Neural progenitor cell (in vitro differentiated cells): ENCODE results near the gene EIF2D. TPM values are rescaled to one million over a fixed set of nuclear protein-coding genes. Genes with fewer than 3 reads are reported as not detected.

Experiments
- DNase-seq: peaks from one replicate; pipeline ENCODE4 v3.0.0-alpha.2; 2016; ENCODE audit warnings: low spot score
- H2AFZ ChIP-seq: fragments of 200-600 bp; sonication (generic); replicated peaks from 2 replicates; pipeline ENCODE4 v1.6.1; 2016; ENCODE audit warnings: antibody characterized with exemption
- H3F3A ChIP-seq: fragments of 200-600 bp; sonication (generic); 2 replicates; pipeline ENCODE4 v1.6.1; 2016; ENCODE audit warnings: antibody characterized with exemption, low read depth
- H3K27ac ChIP-seq: fragments of 200-600 bp; sonication (generic); 2 replicates; pipeline ENCODE4 v1.5.1; 2016; ENCODE audit warnings: mild to moderate bottlenecking
- H3K27me3 ChIP-seq: fragments of 200-600 bp; sonication (generic); 2 replicates; pipeline ENCODE4 v1.6.1; 2016; ENCODE audit warnings: mild to moderate bottlenecking, moderate library complexity
- H3K36me3 ChIP-seq: fragments of 200-600 bp; sonication (generic); 2 replicates; pipeline ENCODE4 v1.5.1; 2016
- H3K4me1 ChIP-seq: fragments of 200-600 bp; sonication (generic); 2 replicates; pipeline ENCODE4 v1.6.1; 2016; ENCODE audit warnings: mixed run types
- H3K4me2 ChIP-seq: fragments of 200-600 bp; sonication (generic); 2 replicates; pipeline ENCODE4 v1.6.1; 2016
- H3K4me3 ChIP-seq: fragments of 200-600 bp; sonication (generic); 2 replicates; pipeline ENCODE4 v1.5.1; 2016
- H3K79me2 ChIP-seq: fragments of 200-600 bp; sonication (generic); 2 replicates; pipeline ENCODE4 v1.6.1; 2016; ENCODE audit warnings: low read depth
- H3K9ac ChIP-seq: fragments of 200-600 bp; sonication (generic); 2 replicates; pipeline ENCODE4 v1.6.1; 2016
- H3K9me3 ChIP-seq: fragments of 200-600 bp; sonication (generic); 2 replicates; pipeline ENCODE4 v1.5.1; 2016; ENCODE audit warnings: low read depth
- H4K20me1 ChIP-seq: fragments of 200-600 bp; sonication (generic); 2 replicates; pipeline ENCODE4 v1.6.1; 2016; ENCODE audit warnings: low read depth
- H3K27ac Mint-ChIP-seq: 3 replicates; pipeline ENCODE4 v1.8.0; 2021; ENCODE audit warnings: mixed read lengths
- H3K27me3 Mint-ChIP-seq: 2 replicates; pipeline ENCODE4 v1.8.0; 2022; ENCODE audit warnings: low read depth, mild to moderate bottlenecking, inconsistent platforms, moderate library complexity, mixed read lengths; ENCODE audit not compliant: insufficient read depth
- H3K36me3 Mint-ChIP-seq: 3 replicates; pipeline ENCODE4 v1.8.0; 2021; ENCODE audit warnings: mixed read lengths
- H3K4me1 Mint-ChIP-seq: 3 replicates; pipeline ENCODE4 v1.8.0; 2021; ENCODE audit warnings: mixed read lengths
- H3K4me3 Mint-ChIP-seq: 3 replicates; pipeline ENCODE4 v1.8.0; 2021; ENCODE audit warnings: mild to moderate bottlenecking, moderate library complexity, mixed read lengths
- H3K9me3 Mint-ChIP-seq: 3 replicates; pipeline ENCODE4 v1.8.0; 2020; ENCODE audit warnings: mixed read lengths
- CTCF ChIP-seq: fragments of 200-600 bp; sonication (generic); IDR thresholded peaks from 2 replicates; pipeline ENCODE4 v1.5.1; 2017; ENCODE audit warnings: antibody characterized with exemption, mild to moderate bottlenecking
- EZH2 ChIP-seq: fragments of 200-600 bp; sonication (generic); IDR thresholded peaks from 2 replicates; pipeline ENCODE4 v1.6.1; 2017; ENCODE audit warnings: antibody characterized with exemption, mild to moderate bottlenecking, moderate library complexity
- EZH2phosphoT487 ChIP-seq: fragments of 200-600 bp; sonication (generic); IDR thresholded peaks from 2 replicates; pipeline ENCODE4 v1.6.1; 2017; ENCODE audit warnings: antibody characterized with exemption
- total RNA-seq: library from RNA; depleted of rRNA; stranded (reverse); fragments of >200 nt; gene quantifications from 2 replicates; pipeline ENCODE4 v1.2.3, GENCODE V29; 2015; ENCODE audit warnings: low replicate concordance

EIF2D gene
- total RNA-seq, 1 donor from 2014 or later, result 47.5 TPM

- no peak overlapping the region for H3K9ac ChIP-seq
- H3K27me3 Mint-ChIP-seq, result peaks cover 17% of the 10 kb centered on the region
- no peak overlapping the region for H3K4me3 ChIP-seq
- no peak overlapping the region for H3K27ac Mint-ChIP-seq
- H3K27me3 ChIP-seq, result peaks cover 44% of the 10 kb centered on the region
- no peaks in the 10 kb centered on the region for H3K36me3 Mint-ChIP-seq
- H3F3A ChIP-seq, result peaks cover 23% of the 10 kb centered on the region
- H3K36me3 ChIP-seq, result no peaks in the 10 kb centered on the region
- H2AFZ ChIP-seq, result no peak overlapping the region
- H3K9me3 Mint-ChIP-seq, result no peaks in the 10 kb centered on the region
- no peaks in the 10 kb centered on the region for H3K79me2 ChIP-seq
- peaks cover 38% of the 10 kb centered on the region for H3K4me1 Mint-ChIP-seq
- H3K4me1 ChIP-seq, result peaks cover 38% of the 10 kb centered on the region
- H4K20me1 ChIP-seq, result no peaks in the 10 kb centered on the region
- peak; percentile 44 for DNase-seq
- TF ChIP-seq EZH2phosphoT487, result no peak
- no peak for TF ChIP-seq CTCF
- H3K27ac ChIP-seq, result no peak overlapping the region
- no peak overlapping the region for H3K4me2 ChIP-seq
- H3K4me3 Mint-ChIP-seq, result peak overlapping the region; percentile 54
- no peaks in the 10 kb centered on the region for H3K9me3 ChIP-seq
Observed at GRCh38 chr1:206555473-206555935, 56.8 kb downstream of the EIF2D start.

- H3K36me3 Mint-ChIP-seq, result no peaks in the 10 kb centered on the region
- H3K4me3 Mint-ChIP-seq, result peak overlapping the region; percentile 54
- no peaks in the 10 kb centered on the region for H3K9me3 Mint-ChIP-seq
- Histone ChIP-seq H3K79me2 (no peaks in the 10 kb centered on the region), H4K20me1 (no peaks in the 10 kb centered on the region), H3K4me3 (no peak overlapping the region), H3K27ac (no peak overlapping the region), H3F3A (peaks cover 19% of the 10 kb centered on the region), H3K27me3 (peaks cover 44% of the 10 kb centered on the region), H3K4me2 (no peak overlapping the region), H3K4me1 (peaks cover 33% of the 10 kb centered on the region), H3K9me3 (no peaks in the 10 kb centered on the region), H2AFZ (no peak overlapping the region), H3K9ac (no peak overlapping the region), H3K36me3 (no peaks in the 10 kb centered on the region)
- peaks cover 16% of the 10 kb centered on the region for H3K27me3 Mint-ChIP-seq
- no peak overlapping the region for H3K27ac Mint-ChIP-seq
- no peak for DNase-seq
- TF ChIP-seq EZH2 (no peak), CTCF (no peak), EZH2phosphoT487 (no peak)
- H3K4me1 Mint-ChIP-seq, result peaks cover 32% of the 10 kb centered on the region
Observed at GRCh38 chr1:206554701-206555472, 57.4 kb downstream of the EIF2D start.

GRCh38 chr1:206554211-206554610 is 58.1 kb downstream of the EIF2D start:
- Histone ChIP-seq H3K27me3 (peaks cover 39% of the 10 kb centered on the region), H3K36me3 (no peaks in the 10 kb centered on the region), H3K9ac (no peak overlapping the region), H4K20me1 (no peaks in the 10 kb centered on the region), H3K27ac (no peak overlapping the region), H3K4me2 (no peak overlapping the region), H2AFZ (no peak overlapping the region), H3K79me2 (no peaks in the 10 kb centered on the region), H3F3A (peaks cover 16% of the 10 kb centered on the region), H3K4me3 (no peak overlapping the region), H3K9me3 (no peaks in the 10 kb centered on the region), H3K4me1 (peaks cover 26% of the 10 kb centered on the region)
- H3K9me3 Mint-ChIP-seq, result no peaks in the 10 kb centered on the region
- no peak overlapping the region for H3K4me3 Mint-ChIP-seq
- no peak overlapping the region for H3K27ac Mint-ChIP-seq
- TF ChIP-seq EZH2phosphoT487, result no peak
- no peak for TF ChIP-seq CTCF
- TF ChIP-seq EZH2, result no peak
- H3K4me1 Mint-ChIP-seq, result peaks cover 25% of the 10 kb centered on the region
- H3K36me3 Mint-ChIP-seq, result no peaks in the 10 kb centered on the region
- H3K27me3 Mint-ChIP-seq, result peaks cover 15% of the 10 kb centered on the region
- no peak for DNase-seq
